Measurements from ENCODE around the gene DAZAP2. TPM values are rescaled to one million over a fixed set of nuclear protein-coding genes. Genes with fewer than 3 reads are reported as not detected.
A peak's percentile ranks its signal among the peaks of the same experiment; 100 is the strongest.

DAZAP2 gene
- polyA plus RNA-seq, 3 donors: 975 to 2,004 (median 1,697) TPM

DNA sequence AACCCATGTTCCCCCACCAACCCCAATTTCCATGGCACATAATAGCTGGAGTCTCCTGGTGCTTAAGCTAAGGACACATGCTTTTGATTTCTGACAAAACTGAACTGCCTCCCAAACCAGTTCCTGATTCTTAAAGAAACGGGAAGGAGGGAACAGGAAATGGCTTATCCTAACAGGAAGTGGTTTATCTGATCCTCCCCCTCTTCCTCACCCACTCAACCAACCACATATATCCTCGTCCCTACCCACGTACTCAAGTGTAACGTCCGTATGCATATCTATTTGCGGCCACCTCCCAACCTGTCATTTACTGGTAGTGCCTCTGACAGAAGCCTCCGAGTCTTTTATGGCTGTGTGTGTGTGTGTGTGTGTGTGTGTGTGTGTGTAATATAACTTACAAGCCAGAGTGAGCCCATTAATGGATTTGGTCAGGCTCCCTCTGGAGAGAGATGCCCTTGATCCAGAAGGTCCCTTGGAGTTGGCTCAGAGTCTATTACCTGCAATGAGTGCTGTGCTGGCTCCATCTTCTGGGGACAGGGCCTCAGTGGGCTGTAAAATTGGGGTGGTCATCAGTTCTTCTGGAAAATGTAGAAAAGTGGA is 7.7 kb downstream of the DAZAP2 start:
- TF ChIP-seq, protein P1, sequence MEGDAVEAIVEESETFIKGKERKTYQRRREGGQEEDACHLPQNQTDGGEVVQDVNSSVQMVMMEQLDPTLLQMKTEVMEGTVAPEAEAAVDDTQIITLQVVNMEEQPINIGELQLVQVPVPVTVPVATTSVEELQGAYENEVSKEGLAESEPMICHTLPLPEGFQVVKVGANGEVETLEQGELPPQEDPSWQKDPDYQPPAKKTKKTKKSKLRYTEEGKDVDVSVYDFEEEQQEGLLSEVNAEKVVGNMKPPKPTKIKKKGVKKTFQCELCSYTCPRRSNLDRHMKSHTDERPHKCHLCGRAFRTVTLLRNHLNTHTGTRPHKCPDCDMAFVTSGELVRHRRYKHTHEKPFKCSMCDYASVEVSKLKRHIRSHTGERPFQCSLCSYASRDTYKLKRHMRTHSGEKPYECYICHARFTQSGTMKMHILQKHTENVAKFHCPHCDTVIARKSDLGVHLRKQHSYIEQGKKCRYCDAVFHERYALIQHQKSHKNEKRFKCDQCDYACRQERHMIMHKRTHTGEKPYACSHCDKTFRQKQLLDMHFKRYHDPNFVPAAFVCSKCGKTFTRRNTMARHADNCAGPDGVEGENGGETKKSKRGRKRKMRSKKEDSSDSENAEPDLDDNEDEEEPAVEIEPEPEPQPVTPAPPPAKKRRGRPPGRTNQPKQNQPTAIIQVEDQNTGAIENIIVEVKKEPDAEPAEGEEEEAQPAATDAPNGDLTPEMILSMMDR (IDR thresholded peaks at IDR 0.05): no peak
- 0% methylated on average over 1 of the region's 7 CpGs for WGBS (ENCODE audit: insufficient coverage)
- Histone ChIP-seq H3K27ac (ENCODE audit: low read depth in 1 of 2, low read length in 2 of 2) (peak overlapping the region; percentile 29 to 74), H4K20me1 (ENCODE audit: insufficient read depth, low read length) (no peaks in the 10 kb centered on the region), H3K4me3 (replicated peaks in 1 of 3; ENCODE audit: low read depth in 2 of 3, low read length in 3 of 3) (peak overlapping the region; percentile 1 to 68 (median 24)), H3K79me2 (ENCODE audit: insufficient read depth, low read length) (peaks cover 22% of the 10 kb centered on the region), H3K4me1 (ENCODE audit: control insufficient read depth in 1 of 2, insufficient read depth in 2 of 2, low read length in 2 of 2) (peaks cover 86 to 88% of the 10 kb centered on the region in 2 donors), H3K36me3 (replicated peaks in 1 of 2; ENCODE audit: control insufficient read depth in 1 of 2, insufficient read depth in 2 of 2, low read length in 2 of 2) (peaks cover 14 to 17% of the 10 kb centered on the region in 2 donors), H2AFZ (ENCODE audit: insufficient read depth, low read depth, low read length, poor library complexity, severe bottlenecking) (no peak overlapping the region), H3K27me3 (ENCODE audit: control insufficient read depth in 2 of 2, insufficient read depth in 2 of 2, low read length in 2 of 2) (no peaks in the 10 kb centered on the region), H3K9me3 (replicated peaks in 1 of 2; ENCODE audit: control insufficient read depth in 1 of 2, insufficient read depth in 1 of 2, low read length in 2 of 2) (no peaks in the 10 kb centered on the region), H3K4me2 (replicated peaks; ENCODE audit: extremely low read depth, low read length, poor library complexity, severe bottlenecking) (peak overlapping the region; percentile 76), H3K9ac (ENCODE audit: insufficient read depth, low read length, poor library complexity, severe bottlenecking) (peak overlapping the region; percentile 39)
- H3K4me1 Mint-ChIP-seq: peaks cover 70% of the 10 kb centered on the region
- H3K9me3 Mint-ChIP-seq: peaks cover 0 to 6% (median 0%) of the 10 kb centered on the region in 7 donors
- peaks cover 31 to 50% of the 10 kb centered on the region in 2 donors for H3K36me3 Mint-ChIP-seq
- H3K27me3 Mint-ChIP-seq (ENCODE audit: low read depth in 3 of 3): peaks cover 0 to 2% (median 0%) of the 10 kb centered on the region in 3 donors
- H3K27ac Mint-ChIP-seq: peak overlapping the region; percentile 90 to 98 (median 97)
- peak overlapping the region; percentile 39 to 77 for H3K4me3 Mint-ChIP-seq
- peak; percentile 84 to 89 (median 86) for DNase-seq
- intact Hi-C loops (cut with micrococcal nuclease): loop anchor here in 1 of 2 donors (10.0 kb wide), 3 partner anchors 72 to 202 kb away; partner anchors contain the start of genes CSRNP2, LETMD1 and TFCP2

DNA sequence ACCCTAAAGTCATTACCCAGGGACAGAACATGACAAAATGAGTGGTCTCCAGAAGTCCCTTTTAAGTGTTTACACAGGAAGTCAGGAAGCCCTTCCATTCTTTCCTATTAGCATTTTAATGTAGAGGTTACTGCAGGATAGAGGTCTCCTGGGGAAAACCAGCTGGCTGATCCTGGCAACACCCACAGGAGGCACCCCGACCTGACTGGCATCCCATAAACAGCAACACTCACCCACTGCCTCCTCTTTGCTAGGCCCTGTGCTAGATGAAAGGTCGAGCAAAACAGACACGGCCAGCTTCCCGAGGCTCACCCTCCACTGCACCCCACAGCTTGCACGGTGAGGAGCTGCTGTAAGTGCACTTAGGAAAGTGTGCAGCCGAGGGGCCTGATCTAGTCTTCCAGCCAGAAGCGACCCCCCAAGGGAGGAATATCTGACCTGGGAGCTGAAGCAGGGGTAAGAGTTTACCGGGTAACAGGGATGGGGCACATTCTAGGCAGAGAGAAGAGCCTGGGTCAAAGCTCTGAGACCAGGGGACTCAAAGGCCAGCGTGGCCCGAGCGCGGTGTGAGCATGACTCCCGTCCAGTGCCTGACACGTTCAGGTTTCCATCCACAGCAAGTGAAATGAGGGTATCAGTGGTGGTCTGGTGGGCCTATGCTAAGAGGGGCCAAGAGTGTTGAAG is 9.0 kb downstream of the DAZAP2 start:
- H4K20me1 ChIP-seq (ENCODE audit: insufficient read depth, low read length): no peaks in the 10 kb centered on the region
- H3K36me3 Mint-ChIP-seq: peaks cover 23 to 41% of the 10 kb centered on the region in 2 donors
- peaks cover 12 to 15% of the 10 kb centered on the region in 2 donors for H3K36me3 ChIP-seq (replicated peaks in 1 of 2; ENCODE audit: control insufficient read depth in 1 of 2, insufficient read depth in 2 of 2, low read length in 2 of 2)
- no peak overlapping the region for H3K4me3 ChIP-seq (replicated peaks in 1 of 3; ENCODE audit: low read depth in 2 of 3, low read length in 3 of 3)
- peaks cover 22% of the 10 kb centered on the region for H3K79me2 ChIP-seq (ENCODE audit: insufficient read depth, low read length)
- no peak overlapping the region for H3K9ac ChIP-seq (ENCODE audit: insufficient read depth, low read length, poor library complexity, severe bottlenecking)
- no peaks in the 10 kb centered on the region for H3K27me3 ChIP-seq (ENCODE audit: control insufficient read depth in 2 of 2, insufficient read depth in 2 of 2, low read length in 2 of 2)
- H3K4me3 Mint-ChIP-seq: no peak overlapping the region
- peaks cover 63% of the 10 kb centered on the region for H3K4me1 Mint-ChIP-seq
- H3K4me1 ChIP-seq (ENCODE audit: control insufficient read depth in 1 of 2, insufficient read depth in 2 of 2, low read length in 2 of 2): peaks cover 74 to 77% of the 10 kb centered on the region in 2 donors
- no peaks in the 10 kb centered on the region for H3K9me3 ChIP-seq (replicated peaks in 1 of 2; ENCODE audit: control insufficient read depth in 1 of 2, insufficient read depth in 1 of 2, low read length in 2 of 2)
- DNase-seq: no peak
- 97% methylated on average over 10 of the region's 14 CpGs for WGBS (ENCODE audit: insufficient coverage)
- H3K9me3 Mint-ChIP-seq: peaks cover 0 to 6% (median 0%) of the 10 kb centered on the region in 7 donors
- H3K4me2 ChIP-seq (replicated peaks; ENCODE audit: extremely low read depth, low read length, poor library complexity, severe bottlenecking): no peak overlapping the region
- H3K27ac Mint-ChIP-seq: peak overlapping the region in 3 of 7 donors; percentile 55 to 72 (median 66)
- H2AFZ ChIP-seq (ENCODE audit: insufficient read depth, low read depth, low read length, poor library complexity, severe bottlenecking): no peak overlapping the region
- H3K27me3 Mint-ChIP-seq (ENCODE audit: low read depth in 3 of 3): peaks cover 0 to 2% (median 0%) of the 10 kb centered on the region in 3 donors
- intact Hi-C loops (cut with micrococcal nuclease): loop anchor here in 1 of 2 donors (10.0 kb wide), 3 partner anchors 73 to 203 kb away; partner anchors contain the start of genes CSRNP2, LETMD1 and TFCP2
- TF ChIP-seq, protein P1 (IDR thresholded peaks at IDR 0.05): no peak
- H3K27ac ChIP-seq (ENCODE audit: low read depth in 1 of 2, low read length in 2 of 2): no peak overlapping the region

Measured in CD14-positive monocyte (primary cell).